GM19455 (cell line): Measurements from ENCODE around the gene MARCHF9.

Experiments
- ATAC-seq: cut with Tn5 transposase; IDR thresholded peaks from one replicate; pipeline ENCODE4 v1.9.1; 2021; ENCODE audit not compliant: unreplicated experiment

The MARCHF9 gene

GRCh38 chr12:57795354-57795753 is 40.5 kb downstream of the MARCHF9 start:
- no peak for ATAC-seq

DNA sequence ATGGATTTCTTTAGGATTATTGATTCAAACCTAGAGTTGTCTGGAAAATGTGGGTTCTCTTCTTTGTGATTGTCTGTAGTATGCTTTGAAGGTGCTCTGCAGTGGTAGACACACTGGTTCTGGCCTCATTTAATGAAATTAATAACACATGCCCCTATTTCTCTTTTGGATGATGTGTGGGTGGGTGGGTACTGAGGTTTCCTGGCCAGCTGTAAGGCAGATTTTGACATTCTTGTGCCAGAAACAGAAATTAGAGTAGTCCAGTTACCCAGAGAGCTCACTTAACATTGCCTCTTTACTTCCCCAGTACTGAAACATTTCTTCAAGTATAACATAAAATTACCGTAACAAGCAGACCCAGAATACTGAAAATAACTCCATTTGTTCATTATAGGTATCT is 42.1 kb downstream of the MARCHF9 start:
- no peak for ATAC-seq

GRCh38 chr12:57797933-57798332 is 43.0 kb downstream of the MARCHF9 start:
- ATAC-seq, result no peak

DNA sequence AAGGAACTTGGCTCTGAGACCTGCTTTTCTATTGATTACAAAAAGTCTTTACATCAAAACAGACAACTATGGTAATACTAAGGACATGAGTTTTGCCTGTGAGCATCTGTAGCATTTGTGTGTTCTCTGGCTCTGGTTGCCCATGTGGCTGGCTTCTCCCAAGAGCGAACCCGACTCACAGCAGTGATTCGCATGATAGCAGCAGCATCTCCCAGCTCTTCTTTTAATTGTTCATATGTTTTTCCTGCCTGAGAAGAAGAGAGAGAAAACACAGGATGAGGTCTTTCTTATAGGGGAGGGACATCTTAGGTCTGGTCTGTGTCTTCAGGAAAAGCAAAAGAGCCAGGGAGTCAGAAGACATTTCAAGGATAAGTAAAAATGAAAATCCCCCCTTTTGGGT is 46.1 kb downstream of the MARCHF9 start:
- no peak for ATAC-seq

- no peak for ATAC-seq
Measured at GRCh38 chr12:57802607-57803006, 47.7 kb downstream of the MARCHF9 start.

- no peak for ATAC-seq
Measured at GRCh38 chr12:57803319-57803893, 48.5 kb downstream of the MARCHF9 start.

DNA sequence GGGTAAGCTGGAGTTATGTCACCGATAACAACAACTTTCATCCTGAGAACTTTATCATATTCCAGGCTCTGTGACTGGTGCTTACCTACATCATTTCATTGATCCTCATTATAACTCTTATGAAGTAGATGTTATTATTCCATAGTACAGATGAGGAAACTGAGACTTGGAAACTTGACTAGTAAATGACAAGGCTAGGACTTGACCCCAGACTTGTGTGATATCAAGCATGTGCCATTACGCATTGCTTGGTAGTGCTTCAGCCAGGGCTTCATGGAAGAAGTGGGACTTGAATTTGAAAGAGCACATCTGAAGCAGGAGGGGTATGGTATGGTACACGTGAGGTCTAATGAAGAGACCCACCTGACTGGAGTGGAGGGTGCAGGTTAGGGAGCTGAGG is 51.8 kb downstream of the MARCHF9 start:
- no peak for ATAC-seq

GRCh38 chr12:57807285-57807684 is 52.4 kb downstream of the MARCHF9 start:
- ATAC-seq, result no peak

DNA sequence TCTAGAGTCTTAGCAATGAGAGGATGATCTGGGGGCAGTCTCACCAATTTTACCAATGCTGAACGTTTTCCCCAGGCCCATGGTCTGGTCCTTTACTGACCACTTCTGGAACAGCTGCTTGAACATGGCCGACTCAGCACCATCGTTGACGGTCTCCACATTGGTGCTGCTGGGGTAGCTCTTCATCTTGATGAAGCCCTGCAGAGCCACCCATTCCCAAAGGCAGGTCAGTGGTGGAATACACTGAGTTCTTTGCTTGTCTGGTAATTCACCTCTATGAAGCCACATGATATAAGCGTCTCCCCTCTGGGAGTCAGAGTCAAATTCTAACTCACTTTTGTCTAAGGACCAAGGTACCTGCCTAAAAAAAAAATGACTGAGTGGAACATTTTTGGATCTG is 53.4 kb downstream of the MARCHF9 start:
- no peak for ATAC-seq

- ATAC-seq, result no peak
Measured at GRCh38 chr12:57809425-57809824, 54.5 kb downstream of the MARCHF9 start.
